Glutamatergic neuron (in vitro differentiated cells): ENCODE results near the gene WDR18. TPM values are rescaled to one million over a fixed set of nuclear protein-coding genes. Genes with fewer than 3 reads are reported as not detected.

ENCODE experiments used
- DNase-seq: peaks from one replicate; pipeline ENCODE4 v3.0.0; 2022
- H3K27ac Mint-ChIP-seq: one replicate; pipeline ENCODE4 v1.8.0; 2020; ENCODE audit warnings: mild to moderate bottlenecking, mixed read lengths, inconsistent platforms; ENCODE audit not compliant: unreplicated experiment
- H3K27me3 Mint-ChIP-seq: one replicate; pipeline ENCODE4 v1.8.0; 2020; ENCODE audit warnings: mild to moderate bottlenecking, moderate library complexity, mixed read lengths, inconsistent platforms; ENCODE audit not compliant: unreplicated experiment
- H3K36me3 Mint-ChIP-seq: one replicate; pipeline ENCODE4 v1.8.0; 2020; ENCODE audit warnings: mild to moderate bottlenecking, mixed read lengths, inconsistent platforms; ENCODE audit not compliant: unreplicated experiment
- H3K4me1 Mint-ChIP-seq: one replicate; pipeline ENCODE4 v1.8.0; 2020; ENCODE audit warnings: mild to moderate bottlenecking, low read depth, mixed read lengths, inconsistent platforms; ENCODE audit not compliant: unreplicated experiment
- H3K4me3 Mint-ChIP-seq: one replicate; pipeline ENCODE4 v1.8.0; 2020; ENCODE audit warnings: mild to moderate bottlenecking, mixed read lengths, inconsistent platforms; ENCODE audit not compliant: unreplicated experiment
- H3K9me3 Mint-ChIP-seq: one replicate; pipeline ENCODE4 v1.8.0; 2020; ENCODE audit warnings: mild to moderate bottlenecking, moderate library complexity, mixed read lengths, inconsistent platforms; ENCODE audit not compliant: unreplicated experiment
- CTCF ChIP-seq: fragments of 200-600 bp; sonication (generic); IDR thresholded peaks from one replicate; pipeline ENCODE4 v1.5.0; 2021; ENCODE audit not compliant: partially characterized antibody, unreplicated experiment
- total RNA-seq: library from RNA; stranded (reverse); fragmentation: NEBNext Ultra II Directional; extraction: Animal tissue kit (Norgen Biotek cat#: 25700); gene quantifications from one replicate; pipeline ENCODE4 v1.2.1, GENCODE V29; 2021; ENCODE audit not compliant: unreplicated experiment

WDR18 gene
- total RNA-seq, 1 donor from 2014 or later = 52.1 TPM

GRCh38 chr19:995051-995827 is 11.1 kb downstream of the WDR18 start:
- DNase-seq = peak; percentile 54
- H3K9me3 Mint-ChIP-seq = peaks cover 3% of the 10 kb centered on the region
- H3K27me3 Mint-ChIP-seq = peaks cover 11% of the 10 kb centered on the region
- H3K4me1 Mint-ChIP-seq = peaks cover 3% of the 10 kb centered on the region
- no peaks in the 10 kb centered on the region for H3K36me3 Mint-ChIP-seq
- no peak overlapping the region for H3K27ac Mint-ChIP-seq
- H3K4me3 Mint-ChIP-seq = no peak overlapping the region
- no peak for TF ChIP-seq CTCF

- peak; percentile 53 for DNase-seq
- Mint-ChIP-seq H3K27ac (no peak overlapping the region), H3K4me1 (peaks cover 3% of the 10 kb centered on the region), H3K4me3 (peak overlapping the region; percentile 49), H3K9me3 (peaks cover 3% of the 10 kb centered on the region), H3K27me3 (peaks cover 11% of the 10 kb centered on the region), H3K36me3 (no peaks in the 10 kb centered on the region)
- TF ChIP-seq CTCF = no peak
Measured at GRCh38 chr19:996051-996838, 12.1 kb downstream of the WDR18 start.

DNA sequence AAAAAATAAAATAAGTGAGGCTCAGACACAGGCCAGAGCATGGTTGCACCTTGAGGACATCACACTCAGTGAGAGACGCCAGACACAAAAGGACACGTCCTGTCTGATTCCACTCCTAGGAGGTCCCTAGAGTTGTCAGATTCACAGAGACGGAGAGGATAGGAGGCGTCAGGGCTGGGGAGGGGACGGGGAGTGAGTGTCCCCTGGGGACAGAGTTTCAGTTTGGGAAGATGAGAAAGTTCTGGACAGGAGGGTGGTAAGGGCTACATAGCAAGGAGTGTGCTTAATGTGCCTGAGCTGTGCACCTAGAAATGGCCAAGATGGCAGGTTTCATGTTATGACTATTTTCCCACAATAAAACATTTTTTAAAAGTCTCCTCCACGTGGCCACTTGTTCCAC is 13.9 kb downstream of the WDR18 start:
- Mint-ChIP-seq H3K4me3 (no peak overlapping the region), H3K27me3 (peaks cover 14% of the 10 kb centered on the region), H3K4me1 (peaks cover 3% of the 10 kb centered on the region), H3K36me3 (no peaks in the 10 kb centered on the region), H3K9me3 (peaks cover 8% of the 10 kb centered on the region), H3K27ac (no peak overlapping the region)
- TF ChIP-seq CTCF = no peak
- DNase-seq = no peak

- H3K9me3 Mint-ChIP-seq = peaks cover 10% of the 10 kb centered on the region
Measured at GRCh38 chr19:999379-999719, 15.2 kb downstream of the WDR18 start.

More at GRCh38 chr19:999379-999719, 15.2 kb downstream of the WDR18 start:
- DNase-seq = no peak
- no peaks in the 10 kb centered on the region for H3K36me3 Mint-ChIP-seq
- peak overlapping the region; percentile 44 for H3K27ac Mint-ChIP-seq
- peak overlapping the region; percentile 54 for H3K4me3 Mint-ChIP-seq
- peaks cover 3% of the 10 kb centered on the region for H3K4me1 Mint-ChIP-seq
- peaks cover 18% of the 10 kb centered on the region for H3K27me3 Mint-ChIP-seq
- TF ChIP-seq CTCF = no peak
